GM23338 (cell line): ENCODE data around the gene ENOPH1. TPM values are rescaled to one million over a fixed set of nuclear protein-coding genes. Genes with fewer than 3 reads are reported as not detected.

Experiments used
- ATAC-seq: fragments of 200-7000 bp; cut with Tn5 transposase; 3 replicates; pipeline ENCODE4 v1.9.1; 2020
- DNase-seq: peaks from one replicate; pipeline ENCODE4 v3.0.0-alpha.2; 2015; ENCODE audit warnings: low spot score
- H2AFZ ChIP-seq: fragments of 200-600 bp; sonication (generic); 2 replicates; pipeline ENCODE4 v1.8.0; 2016; ENCODE audit warnings: antibody characterized with exemption, mild to moderate bottlenecking, moderate library complexity
- H3F3A ChIP-seq: fragments of 200-600 bp; sonication (generic); replicated peaks from 2 replicates; pipeline ENCODE4 v1.8.0; 2017; ENCODE audit warnings: antibody characterized with exemption, mixed run types, low read depth
- H3K27ac ChIP-seq: fragments of 200-600 bp; sonication (generic); 2 replicates; pipeline ENCODE4 v1.6.1; 2016; ENCODE audit warnings: low read depth
- H3K27me3 ChIP-seq: fragments of 200-600 bp; sonication (generic); 2 replicates; pipeline ENCODE4 v1.8.0; 2016; ENCODE audit warnings: mild to moderate bottlenecking, mixed run types, moderate library complexity; ENCODE audit not compliant: insufficient read depth
- H3K36me3 ChIP-seq: fragments of 200-600 bp; sonication (generic); 2 replicates; pipeline ENCODE4 v1.8.0; 2016; ENCODE audit warnings: mild to moderate bottlenecking; ENCODE audit not compliant: insufficient read depth
- H3K4me1 ChIP-seq: fragments of 200-600 bp; sonication (generic); 2 replicates; pipeline ENCODE4 v1.8.0; 2016; ENCODE audit warnings: mild to moderate bottlenecking, moderate library complexity; ENCODE audit not compliant: insufficient read depth
- H3K4me2 ChIP-seq: fragments of 200-600 bp; sonication (generic); 2 replicates; pipeline ENCODE4 v1.7.1; 2017; ENCODE audit warnings: mixed run types
- H3K4me3 ChIP-seq: fragments of 200-600 bp; sonication (generic); 2 replicates; pipeline ENCODE4 v1.6.1; 2016; ENCODE audit warnings: mixed run types
- H3K79me2 ChIP-seq: fragments of 200-600 bp; sonication (generic); replicated peaks from 2 replicates; pipeline ENCODE4 v1.8.0; 2017; ENCODE audit warnings: mild to moderate bottlenecking; ENCODE audit not compliant: insufficient read depth
- H3K9me2 ChIP-seq: fragments of 200-600 bp; sonication (generic); 2 replicates; pipeline ENCODE4 v1.8.0; 2017; ENCODE audit not compliant: insufficient read depth
- H4K20me1 ChIP-seq: fragments of 200-600 bp; sonication (generic); replicated peaks from 2 replicates; pipeline ENCODE4 v1.8.0; 2017; ENCODE audit warnings: mild to moderate bottlenecking; ENCODE audit not compliant: insufficient read depth
- H3K27ac Mint-ChIP-seq: 2 replicates; pipeline ENCODE4 v1.8.0; 2020; ENCODE audit warnings: inconsistent platforms, mild to moderate bottlenecking, moderate library complexity, mixed read lengths
- H3K27me3 Mint-ChIP-seq: 3 replicates; pipeline ENCODE4 v1.8.0; 2022; ENCODE audit warnings: low read depth, mild to moderate bottlenecking, moderate library complexity, mixed read lengths, inconsistent platforms; ENCODE audit not compliant: insufficient read depth, poor library complexity
- H3K36me3 Mint-ChIP-seq: 3 replicates; pipeline ENCODE4 v1.8.0; 2021; ENCODE audit warnings: low read depth, mild to moderate bottlenecking, inconsistent platforms, moderate library complexity, mixed read lengths
- H3K4me1 Mint-ChIP-seq: 3 replicates; pipeline ENCODE4 v1.8.0; 2020; ENCODE audit warnings: mild to moderate bottlenecking, inconsistent platforms, mixed read lengths
- H3K4me3 Mint-ChIP-seq: 3 replicates; pipeline ENCODE4 v1.8.0; 2021; ENCODE audit warnings: moderate library complexity, mild to moderate bottlenecking, inconsistent platforms, mixed read lengths
- H3K9me3 Mint-ChIP-seq: 3 replicates; pipeline ENCODE4 v1.8.0; 2020; ENCODE audit warnings: moderate library complexity, mild to moderate bottlenecking, inconsistent platforms, mixed read lengths
- CREB1 ChIP-seq: fragments of 250-450 bp; sonication (Bioruptor Pico); IDR thresholded peaks from 2 replicates; pipeline ENCODE4 v1.5.0; 2020; ENCODE audit warnings: low read depth, mild to moderate bottlenecking, moderate library complexity
- CTCF ChIP-seq, 2 experiments: fragments of 200-600 bp in 1 of 2; sonication (generic) in 1 of 2; conservative IDR thresholded peaks; 2 replicates each; pipeline versions ENCODE4 v1.5.1 to v1.6.1; 2016 to 2017; ENCODE audit warnings: antibody characterized with exemption in 2 of 2, low read depth in 2 of 2, mild to moderate bottlenecking in 2 of 2, moderate library complexity in 1 of 2
- EZH2 ChIP-seq: fragments of 200-600 bp; sonication (generic); IDR thresholded peaks from one replicate; pipeline ENCODE4 v1.8.0; 2017; ENCODE audit warnings: antibody characterized with exemption, mild to moderate bottlenecking, low read depth; ENCODE audit not compliant: unreplicated experiment
- EZH2phosphoT487 ChIP-seq: fragments of 200-600 bp; sonication (generic); IDR thresholded peaks from one replicate; pipeline ENCODE4 v1.8.1; 2018; ENCODE audit warnings: antibody characterized with exemption; ENCODE audit not compliant: unreplicated experiment
- NANOG ChIP-seq: IDR thresholded peaks from 2 replicates; pipeline ENCODE4 v1.6.1; 2016; ENCODE audit warnings: antibody characterized with exemption, borderline replicate concordance
- POLR2AphosphoS5 ChIP-seq: IDR thresholded peaks from 2 replicates; pipeline ENCODE4 v1.6.1; 2016; ENCODE audit warnings: antibody characterized with exemption, low read depth
- STAT1 ChIP-seq: IDR thresholded peaks from one replicate; pipeline ENCODE4 v1.6.1; 2016; ENCODE audit warnings: antibody characterized with exemption; ENCODE audit not compliant: unreplicated experiment
- ZNF114 ChIP-seq: fragments of 250-450 bp; sonication (Bioruptor Pico); IDR thresholded peaks from 2 replicates; pipeline ENCODE4 v1.5.0; 2020; ENCODE audit warnings: mild to moderate bottlenecking, moderate library complexity
- ZNF331 ChIP-seq: fragments of 250-450 bp; sonication (Bioruptor Pico); IDR thresholded peaks from 2 replicates; pipeline ENCODE4 v1.5.0; 2020; ENCODE audit warnings: low read depth, mild to moderate bottlenecking, moderate library complexity
- polyA plus RNA-seq: library from polyadenylated mRNA; unstranded; fragments of >200 nt; fragmentation: Nextera tagmentation; extraction: Ambion mirVana; gene quantifications from 2 replicates; pipeline ENCODE4 v1.2.1, GENCODE V29; 2016
- total RNA-seq: library from RNA; depleted of rRNA; stranded (reverse); fragments of >200 nt; shearing (Covaris generic); gene quantifications from 2 replicates; pipeline ENCODE4 v1.2.3, GENCODE V29; 2014
- TF ChIP-seq, protein P1 (sequence below): IDR thresholded peaks from one replicate; pipeline ENCODE4 v1.6.1; 2018; ENCODE audit warnings: antibody characterized with exemption; ENCODE audit not compliant: unreplicated experiment

The ENOPH1 gene
- total and polyA plus RNA-seq, 2 experiments from 2014 or later = 105 to 146 TPM

DNA sequence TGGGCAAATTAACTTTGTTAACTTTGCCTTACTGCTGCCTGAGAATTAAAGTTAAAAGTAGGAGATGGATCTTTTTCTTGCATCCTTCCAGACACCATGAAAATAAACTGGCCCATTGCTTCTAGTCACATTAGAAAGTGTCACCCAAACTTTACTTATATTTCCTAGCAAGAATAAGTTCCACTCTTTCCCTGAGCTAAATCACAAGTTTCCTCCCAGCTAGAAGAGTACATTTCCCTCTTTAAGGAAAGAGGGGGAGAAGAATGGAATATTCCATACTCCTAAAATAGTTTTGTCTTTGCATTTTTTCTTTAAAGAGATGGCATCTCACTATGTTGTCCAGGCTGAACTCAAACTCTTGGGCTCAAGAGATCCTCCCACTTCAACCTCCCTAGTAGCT lies 77.6 kb downstream of the ENOPH1 start (continued):
- TF ChIP-seq, protein P1, sequence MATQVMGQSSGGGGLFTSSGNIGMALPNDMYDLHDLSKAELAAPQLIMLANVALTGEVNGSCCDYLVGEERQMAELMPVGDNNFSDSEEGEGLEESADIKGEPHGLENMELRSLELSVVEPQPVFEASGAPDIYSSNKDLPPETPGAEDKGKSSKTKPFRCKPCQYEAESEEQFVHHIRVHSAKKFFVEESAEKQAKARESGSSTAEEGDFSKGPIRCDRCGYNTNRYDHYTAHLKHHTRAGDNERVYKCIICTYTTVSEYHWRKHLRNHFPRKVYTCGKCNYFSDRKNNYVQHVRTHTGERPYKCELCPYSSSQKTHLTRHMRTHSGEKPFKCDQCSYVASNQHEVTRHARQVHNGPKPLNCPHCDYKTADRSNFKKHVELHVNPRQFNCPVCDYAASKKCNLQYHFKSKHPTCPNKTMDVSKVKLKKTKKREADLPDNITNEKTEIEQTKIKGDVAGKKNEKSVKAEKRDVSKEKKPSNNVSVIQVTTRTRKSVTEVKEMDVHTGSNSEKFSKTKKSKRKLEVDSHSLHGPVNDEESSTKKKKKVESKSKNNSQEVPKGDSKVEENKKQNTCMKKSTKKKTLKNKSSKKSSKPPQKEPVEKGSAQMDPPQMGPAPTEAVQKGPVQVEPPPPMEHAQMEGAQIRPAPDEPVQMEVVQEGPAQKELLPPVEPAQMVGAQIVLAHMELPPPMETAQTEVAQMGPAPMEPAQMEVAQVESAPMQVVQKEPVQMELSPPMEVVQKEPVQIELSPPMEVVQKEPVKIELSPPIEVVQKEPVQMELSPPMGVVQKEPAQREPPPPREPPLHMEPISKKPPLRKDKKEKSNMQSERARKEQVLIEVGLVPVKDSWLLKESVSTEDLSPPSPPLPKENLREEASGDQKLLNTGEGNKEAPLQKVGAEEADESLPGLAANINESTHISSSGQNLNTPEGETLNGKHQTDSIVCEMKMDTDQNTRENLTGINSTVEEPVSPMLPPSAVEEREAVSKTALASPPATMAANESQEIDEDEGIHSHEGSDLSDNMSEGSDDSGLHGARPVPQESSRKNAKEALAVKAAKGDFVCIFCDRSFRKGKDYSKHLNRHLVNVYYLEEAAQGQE = no peak
- no peak for TF ChIP-seq EZH2

GRCh38 chr4:82508806-82509428 lies 78.5 kb downstream of the ENOPH1 start:
- H3K4me2 ChIP-seq = no peak overlapping the region
- no peaks in the 10 kb centered on the region for H3K9me2 ChIP-seq
- DNase-seq (no peak), ATAC-seq (peak; percentile 62)
- Mint-ChIP-seq H3K36me3 (no peaks in the 10 kb centered on the region; the same call in 2 of the 3 replicates), H3K4me3 (no peak overlapping the region), H3K27me3 (no peaks in the 10 kb centered on the region), H3K9me3 (no peaks in the 10 kb centered on the region), H3K4me1 (peaks cover 2% of the 10 kb centered on the region), H3K27ac (no peak overlapping the region)
- H3K27ac ChIP-seq = no peak overlapping the region
- H3K36me3 ChIP-seq = no peaks in the 10 kb centered on the region
- no peaks in the 10 kb centered on the region for H3F3A ChIP-seq
- no peak overlapping the region for H2AFZ ChIP-seq
- no peak overlapping the region for H3K4me3 ChIP-seq
- H4K20me1 ChIP-seq = no peaks in the 10 kb centered on the region
- H3K27me3 ChIP-seq = no peaks in the 10 kb centered on the region
- H3K4me1 ChIP-seq = no peaks in the 10 kb centered on the region
- no peaks in the 10 kb centered on the region for H3K79me2 ChIP-seq
- TF ChIP-seq, protein P1 = no peak
- TF ChIP-seq POLR2AphosphoS5 (no peak), ZNF114 (CRISPR knock-in tag) (no peak), EZH2phosphoT487 (no peak), CTCF (conservative IDR thresholded peaks at IDR 0.05; ENCODE audit: low read depth in 2 of 2) (no peak), CREB1 (CRISPR knock-in tag) (no peak), STAT1 (no peak), EZH2 (no peak), ZNF331 (CRISPR knock-in tag) (no peak), NANOG (no peak)
